ENCODE results near the gene CPNE4. TPM values are rescaled to one million over a fixed set of nuclear protein-coding genes. Genes with fewer than 3 reads are reported as not detected.

CPNE4 gene
- total RNA-seq, 1 donor from 2014 or later, result not detected

DNA sequence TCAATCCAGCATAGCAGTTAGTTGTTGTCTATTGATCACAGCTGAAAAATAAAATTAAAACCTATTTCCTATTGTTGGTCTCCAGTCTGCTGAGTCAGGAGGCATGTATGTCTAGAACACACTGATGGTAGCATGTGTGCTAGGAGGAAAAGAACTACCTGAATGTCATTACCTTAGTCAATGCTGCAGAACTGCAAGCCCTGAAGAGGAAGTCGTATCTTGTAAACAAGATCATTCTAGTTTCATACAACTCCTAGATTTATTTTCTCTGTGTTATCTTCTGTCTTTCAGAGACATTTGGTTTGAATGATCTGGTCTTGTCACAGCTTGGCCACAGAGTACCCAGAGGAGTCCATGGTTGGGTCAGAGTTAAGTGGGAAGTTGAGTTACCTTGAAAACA is 422.1 kb downstream of the CPNE4 start:
- Mint-ChIP-seq H3K9me3 (ENCODE audit: low read depth) (no peaks in the 10 kb centered on the region), H3K4me1 (ENCODE audit: low read depth) (no peaks in the 10 kb centered on the region), H3K27me3 (ENCODE audit: low read depth) (peaks cover 20% of the 10 kb centered on the region), H3K4me3 (ENCODE audit: unreplicated experiment) (no peak overlapping the region), H3K36me3 (ENCODE audit: low read depth) (no peaks in the 10 kb centered on the region), H3K27ac (ENCODE audit: unreplicated experiment) (no peak overlapping the region)
- DNase-seq (ENCODE audit: low spot score), result no peak
- TF ChIP-seq, protein P1, sequence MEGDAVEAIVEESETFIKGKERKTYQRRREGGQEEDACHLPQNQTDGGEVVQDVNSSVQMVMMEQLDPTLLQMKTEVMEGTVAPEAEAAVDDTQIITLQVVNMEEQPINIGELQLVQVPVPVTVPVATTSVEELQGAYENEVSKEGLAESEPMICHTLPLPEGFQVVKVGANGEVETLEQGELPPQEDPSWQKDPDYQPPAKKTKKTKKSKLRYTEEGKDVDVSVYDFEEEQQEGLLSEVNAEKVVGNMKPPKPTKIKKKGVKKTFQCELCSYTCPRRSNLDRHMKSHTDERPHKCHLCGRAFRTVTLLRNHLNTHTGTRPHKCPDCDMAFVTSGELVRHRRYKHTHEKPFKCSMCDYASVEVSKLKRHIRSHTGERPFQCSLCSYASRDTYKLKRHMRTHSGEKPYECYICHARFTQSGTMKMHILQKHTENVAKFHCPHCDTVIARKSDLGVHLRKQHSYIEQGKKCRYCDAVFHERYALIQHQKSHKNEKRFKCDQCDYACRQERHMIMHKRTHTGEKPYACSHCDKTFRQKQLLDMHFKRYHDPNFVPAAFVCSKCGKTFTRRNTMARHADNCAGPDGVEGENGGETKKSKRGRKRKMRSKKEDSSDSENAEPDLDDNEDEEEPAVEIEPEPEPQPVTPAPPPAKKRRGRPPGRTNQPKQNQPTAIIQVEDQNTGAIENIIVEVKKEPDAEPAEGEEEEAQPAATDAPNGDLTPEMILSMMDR (IDR thresholded peaks at IDR 0.05), result no peak

DNA sequence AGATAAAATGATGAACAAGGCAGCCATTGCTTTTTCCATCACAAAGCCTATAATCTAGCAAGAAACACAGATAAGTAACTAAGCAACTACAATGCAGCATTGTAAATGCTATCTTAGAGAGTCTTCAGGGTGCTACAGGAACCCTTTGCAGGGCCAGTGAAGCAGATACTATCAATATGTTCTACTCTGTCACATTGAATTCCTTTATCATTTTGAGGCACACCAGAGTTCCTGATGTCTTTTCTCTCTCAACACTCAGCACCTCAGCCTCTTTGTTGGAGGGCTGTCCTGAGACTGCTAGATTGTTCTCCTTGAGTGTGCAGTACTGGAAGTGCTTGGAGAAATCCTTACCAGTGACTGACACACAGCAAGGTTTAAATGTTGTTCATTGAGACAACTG is 424.6 kb downstream of the CPNE4 start:
- no peak for DNase-seq (ENCODE audit: low spot score)
- H3K36me3 Mint-ChIP-seq (ENCODE audit: low read depth), result no peaks in the 10 kb centered on the region
- H3K4me1 Mint-ChIP-seq (ENCODE audit: low read depth), result no peaks in the 10 kb centered on the region
- TF ChIP-seq, protein P1 (IDR thresholded peaks at IDR 0.05), result no peak
- no peak overlapping the region for H3K4me3 Mint-ChIP-seq (ENCODE audit: unreplicated experiment)
- no peaks in the 10 kb centered on the region for H3K9me3 Mint-ChIP-seq (ENCODE audit: low read depth)
- peaks cover 22% of the 10 kb centered on the region for H3K27me3 Mint-ChIP-seq (ENCODE audit: low read depth)
- no peak overlapping the region for H3K27ac Mint-ChIP-seq (ENCODE audit: unreplicated experiment)

DNA sequence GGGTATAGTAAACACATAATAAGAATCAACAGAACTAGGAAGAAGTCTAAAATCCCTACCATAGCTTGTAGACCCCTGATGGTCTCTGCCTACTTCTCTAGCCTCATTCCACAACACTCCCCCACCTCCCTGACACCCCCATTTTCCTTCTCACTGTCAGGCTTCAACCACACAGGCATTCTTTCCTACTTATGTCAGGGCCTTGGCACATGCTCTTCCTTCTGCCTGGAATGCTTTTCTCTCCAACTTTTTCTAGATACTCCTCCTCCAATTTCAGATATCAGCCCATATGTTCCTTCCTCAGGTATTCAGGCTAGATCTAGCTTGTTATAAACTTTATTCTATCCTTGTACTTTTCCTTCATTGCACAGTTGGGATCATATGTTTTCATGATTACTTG is 426.1 kb downstream of the CPNE4 start:
- DNase-seq (ENCODE audit: low spot score), result no peak
- TF ChIP-seq, protein P1 (IDR thresholded peaks at IDR 0.05), result no peak
- H3K4me3 Mint-ChIP-seq (ENCODE audit: unreplicated experiment), result no peak overlapping the region

DNA sequence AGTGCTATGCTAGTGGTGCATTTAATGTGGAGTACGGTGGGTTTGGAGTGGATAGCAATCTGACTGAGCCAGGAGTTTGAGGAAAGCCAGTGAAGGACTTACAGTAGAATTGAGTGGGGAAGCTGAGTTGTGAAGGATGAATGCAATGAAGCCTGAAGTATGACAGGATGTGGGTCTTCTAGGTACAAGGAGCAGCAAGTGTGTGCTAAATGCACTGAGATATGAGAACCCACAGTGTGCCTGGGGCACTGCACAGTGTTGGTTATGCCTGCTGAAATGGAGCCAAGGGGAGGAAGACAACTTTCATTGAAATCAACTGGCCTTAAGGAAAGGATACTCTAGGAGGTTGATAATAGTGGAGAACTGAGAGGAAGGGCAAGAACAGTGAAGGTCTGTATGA is 426.5 kb downstream of the CPNE4 start:
- Mint-ChIP-seq H3K4me1 (ENCODE audit: low read depth) (no peaks in the 10 kb centered on the region), H3K27me3 (ENCODE audit: low read depth) (peaks cover 24% of the 10 kb centered on the region), H3K4me3 (ENCODE audit: unreplicated experiment) (no peak overlapping the region), H3K36me3 (ENCODE audit: low read depth) (no peaks in the 10 kb centered on the region), H3K9me3 (ENCODE audit: low read depth) (no peaks in the 10 kb centered on the region), H3K27ac (ENCODE audit: unreplicated experiment) (no peak overlapping the region)
- TF ChIP-seq, protein P1 (IDR thresholded peaks at IDR 0.05), result no peak
- DNase-seq (ENCODE audit: low spot score), result no peak

More for the DNA sequence above, 426.1 kb downstream of the CPNE4 start:
- Mint-ChIP-seq H3K36me3 (ENCODE audit: low read depth) (no peaks in the 10 kb centered on the region), H3K27me3 (ENCODE audit: low read depth) (peaks cover 24% of the 10 kb centered on the region), H3K27ac (ENCODE audit: unreplicated experiment) (no peak overlapping the region), H3K9me3 (ENCODE audit: low read depth) (no peaks in the 10 kb centered on the region), H3K4me1 (ENCODE audit: low read depth) (no peaks in the 10 kb centered on the region)

DNA sequence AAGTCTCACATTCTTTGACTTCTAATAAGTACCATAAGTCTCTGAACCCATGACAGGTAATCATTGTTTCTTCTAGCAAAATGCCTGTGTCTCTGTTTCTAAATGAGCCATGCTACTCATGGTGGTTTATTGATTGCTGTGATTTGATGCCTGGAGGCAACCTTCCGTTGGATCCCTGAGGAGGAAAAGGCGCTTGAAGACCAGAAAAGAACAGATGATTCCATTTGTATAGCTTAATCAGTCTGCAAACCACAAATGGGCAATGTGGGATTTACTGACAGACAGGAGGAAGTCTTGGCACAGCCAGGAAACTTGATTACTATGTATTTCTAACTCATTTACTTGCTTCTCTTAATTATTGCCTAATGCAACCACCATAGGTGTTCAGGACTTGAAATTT is 428.9 kb downstream of the CPNE4 start:
- DNase-seq (ENCODE audit: low spot score), result no peak
- Mint-ChIP-seq H3K27ac (ENCODE audit: unreplicated experiment) (no peak overlapping the region), H3K27me3 (ENCODE audit: low read depth) (peaks cover 20% of the 10 kb centered on the region), H3K4me1 (ENCODE audit: low read depth) (no peaks in the 10 kb centered on the region), H3K4me3 (ENCODE audit: unreplicated experiment) (no peak overlapping the region), H3K9me3 (ENCODE audit: low read depth) (no peaks in the 10 kb centered on the region), H3K36me3 (ENCODE audit: low read depth) (no peaks in the 10 kb centered on the region)
- TF ChIP-seq, protein P1 (IDR thresholded peaks at IDR 0.05), result no peak
